AG09309 (cell line): Measurements from ENCODE around the gene EML3.
A peak's percentile ranks its signal among the peaks of the same experiment; 100 is the strongest.
"Not testable (repeated sequence)": the region's sequence is repeated elsewhere in the genome, so short reads cannot be mapped to it uniquely, and the experiment has no call there.

Experiments
- DNase-seq: peaks from one replicate; pipeline ENCODE4 v3.0.0-alpha.2; 2010; ENCODE audit warnings: low read depth
- H3K4me3 ChIP-seq: 2 replicates; pipeline ENCODE4 v1.5.1; 2011; ENCODE audit warnings: mild to moderate bottlenecking, low read depth, low read length, moderate library complexity; ENCODE audit not compliant: control insufficient read depth
- CTCF ChIP-seq: IDR thresholded peaks from 2 replicates; pipeline ENCODE4 v1.5.1; 2011; ENCODE audit warnings: mild to moderate bottlenecking, low read depth, low read length, inconsistent platforms; ENCODE audit not compliant: insufficient read depth, control insufficient read depth; ENCODE audit errors: missing control alignments

The EML3 gene

GRCh38 chr11:62573006-62573591 lies 39.5 kb downstream of the EML3 start:
- no peak for TF ChIP-seq CTCF
- peak overlapping the region; percentile 92 for H3K4me3 ChIP-seq
- no peak for DNase-seq

GRCh38 chr11:62572431-62572830 lies 40.1 kb downstream of the EML3 start:
- DNase-seq = no peak

GRCh38 chr11:62571493-62571892 lies 41.1 kb downstream of the EML3 start:
- DNase-seq, H3K4me3 ChIP-seq: not testable (repeated sequence)

More at GRCh38 chr11:62572431-62572830, 40.1 kb downstream of the EML3 start:
- TF ChIP-seq CTCF = no peak
- peak overlapping the region; percentile 92 for H3K4me3 ChIP-seq

- not testable (repeated sequence) for H3K4me3 ChIP-seq, DNase-seq
These were observed 41.7 kb downstream of the EML3 start for GRCh38 chr11:62570903-62571302.

- TF ChIP-seq CTCF = no peak
- no peak overlapping the region for H3K4me3 ChIP-seq
- DNase-seq = no peak
These were observed 43.0 kb downstream of the EML3 start for GRCh38 chr11:62569611-62570010.

- TF ChIP-seq CTCF = no peak
- H3K4me3 ChIP-seq = no peak overlapping the region
- DNase-seq = no peak
These were observed 45.4 kb downstream of the EML3 start for GRCh38 chr11:62567018-62567633.

- DNase-seq = no peak
- no peak overlapping the region for H3K4me3 ChIP-seq
- no peak for TF ChIP-seq CTCF
These were observed 46.3 kb downstream of the EML3 start for GRCh38 chr11:62566247-62566646.
